Measurements from ENCODE around the gene PSMG4.

PSMG4 gene

GRCh38 chr6:3297909-3298308, 39.2 kb downstream of the PSMG4 start:
- no peak for DNase-seq (ENCODE audit: low read depth)
- H3K4me3 ChIP-seq (ENCODE audit: low read depth, low read length) = no peak overlapping the region
- TF ChIP-seq CTCF (IDR thresholded peaks at IDR 0.05; ENCODE audit: low read depth, low read length, missing control alignments) = no peak

GRCh38 chr6:3299221-3299620, 40.5 kb downstream of the PSMG4 start:
- no peak for TF ChIP-seq CTCF (IDR thresholded peaks at IDR 0.05; ENCODE audit: low read depth, low read length, missing control alignments)
- DNase-seq (ENCODE audit: low read depth) = no peak

GRCh38 chr6:3301506-3301905, 42.8 kb downstream of the PSMG4 start:
- TF ChIP-seq CTCF (IDR thresholded peaks at IDR 0.05; ENCODE audit: low read depth, low read length, missing control alignments) = no peak
- H3K4me3 ChIP-seq (ENCODE audit: low read depth, low read length) = no peak overlapping the region
- no peak for DNase-seq (ENCODE audit: low read depth)

More at GRCh38 chr6:3299221-3299620, 40.5 kb downstream of the PSMG4 start:
- no peak overlapping the region for H3K4me3 ChIP-seq (ENCODE audit: low read depth, low read length)

GRCh38 chr6:3303795-3304411, 45.2 kb downstream of the PSMG4 start:
- no peak for DNase-seq (ENCODE audit: low read depth)
- TF ChIP-seq CTCF (IDR thresholded peaks at IDR 0.05; ENCODE audit: low read depth, low read length, missing control alignments) = no peak
- H3K4me3 ChIP-seq (ENCODE audit: low read depth, low read length) = no peak overlapping the region

GRCh38 chr6:3304500-3305215, 45.9 kb downstream of the PSMG4 start:
- H3K4me3 ChIP-seq (ENCODE audit: low read depth, low read length) = no peak overlapping the region
- no peak for TF ChIP-seq CTCF (IDR thresholded peaks at IDR 0.05; ENCODE audit: low read depth, low read length, missing control alignments)
- DNase-seq (ENCODE audit: low read depth) = no peak

- no peak overlapping the region for H3K4me3 ChIP-seq (ENCODE audit: low read depth, low read length)
- no peak for DNase-seq (ENCODE audit: low read depth)
- no peak for TF ChIP-seq CTCF (IDR thresholded peaks at IDR 0.05; ENCODE audit: low read depth, low read length, missing control alignments)
Observed at GRCh38 chr6:3305216-3305565, 46.4 kb downstream of the PSMG4 start.

- H3K4me3 ChIP-seq (ENCODE audit: low read depth, low read length) = no peak overlapping the region
- TF ChIP-seq CTCF (IDR thresholded peaks at IDR 0.05; ENCODE audit: low read depth, low read length, missing control alignments) = no peak
- DNase-seq (ENCODE audit: low read depth) = no peak
Observed at GRCh38 chr6:3305831-3306230, 47.1 kb downstream of the PSMG4 start.

All from GM12864 (cell line).